ENCODE results near the gene EPS15.

DNA sequence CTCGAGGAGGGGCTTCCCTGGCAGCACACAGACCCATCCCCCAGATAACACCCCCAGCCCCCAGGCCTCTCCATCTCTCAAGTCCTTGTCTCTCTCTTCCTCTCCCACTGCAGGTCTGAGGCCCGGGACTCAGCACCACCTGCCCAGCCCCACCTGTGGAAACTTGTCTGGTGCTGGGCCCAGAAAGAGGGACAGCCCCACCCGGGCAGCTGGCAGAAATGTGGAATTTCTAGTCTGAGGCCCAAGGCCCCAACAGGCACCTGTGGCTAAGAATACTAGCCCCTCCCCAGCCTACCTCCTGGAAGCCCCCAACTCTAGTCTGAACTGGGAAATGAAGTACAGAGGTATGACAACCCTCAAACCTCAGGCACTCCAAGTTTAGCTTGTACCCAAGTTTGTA, 204.1 kb downstream of the EPS15 start:
- TF ChIP-seq, protein P1, sequence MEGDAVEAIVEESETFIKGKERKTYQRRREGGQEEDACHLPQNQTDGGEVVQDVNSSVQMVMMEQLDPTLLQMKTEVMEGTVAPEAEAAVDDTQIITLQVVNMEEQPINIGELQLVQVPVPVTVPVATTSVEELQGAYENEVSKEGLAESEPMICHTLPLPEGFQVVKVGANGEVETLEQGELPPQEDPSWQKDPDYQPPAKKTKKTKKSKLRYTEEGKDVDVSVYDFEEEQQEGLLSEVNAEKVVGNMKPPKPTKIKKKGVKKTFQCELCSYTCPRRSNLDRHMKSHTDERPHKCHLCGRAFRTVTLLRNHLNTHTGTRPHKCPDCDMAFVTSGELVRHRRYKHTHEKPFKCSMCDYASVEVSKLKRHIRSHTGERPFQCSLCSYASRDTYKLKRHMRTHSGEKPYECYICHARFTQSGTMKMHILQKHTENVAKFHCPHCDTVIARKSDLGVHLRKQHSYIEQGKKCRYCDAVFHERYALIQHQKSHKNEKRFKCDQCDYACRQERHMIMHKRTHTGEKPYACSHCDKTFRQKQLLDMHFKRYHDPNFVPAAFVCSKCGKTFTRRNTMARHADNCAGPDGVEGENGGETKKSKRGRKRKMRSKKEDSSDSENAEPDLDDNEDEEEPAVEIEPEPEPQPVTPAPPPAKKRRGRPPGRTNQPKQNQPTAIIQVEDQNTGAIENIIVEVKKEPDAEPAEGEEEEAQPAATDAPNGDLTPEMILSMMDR (IDR thresholded peaks at IDR 0.05 in 8 of 11, conservative IDR thresholded peaks at IDR 0.05 in 3 of 11), result no peak
- no peak for TF ChIP-seq POLR2AphosphoS5 (IDR thresholded peaks at IDR 0.05)
- TF ChIP-seq POLR2A (IDR thresholded peaks at IDR 0.05), result no peak

Measured in spleen (tissue), 7 donors.